GM10847 (cell line): ENCODE results near the gene CEACAM18.

Experiments
- POLR2A ChIP-seq: IDR thresholded peaks from 2 replicates; pipeline ENCODE4 v1.6.1; 2011; ENCODE audit not compliant: insufficient read length; ENCODE audit errors: extremely low read depth

CEACAM18 gene

GRCh38 chr19:51478381-51479234, at the start of gene CEACAM18:
Gene CEACAM18, plus strand, starts transcription at chr19:51478539.
- no peak for TF ChIP-seq POLR2A

GRCh38 chr19:51430221-51430620, 48.1 kb upstream of the CEACAM18 start:
- no peak for TF ChIP-seq POLR2A

DNA sequence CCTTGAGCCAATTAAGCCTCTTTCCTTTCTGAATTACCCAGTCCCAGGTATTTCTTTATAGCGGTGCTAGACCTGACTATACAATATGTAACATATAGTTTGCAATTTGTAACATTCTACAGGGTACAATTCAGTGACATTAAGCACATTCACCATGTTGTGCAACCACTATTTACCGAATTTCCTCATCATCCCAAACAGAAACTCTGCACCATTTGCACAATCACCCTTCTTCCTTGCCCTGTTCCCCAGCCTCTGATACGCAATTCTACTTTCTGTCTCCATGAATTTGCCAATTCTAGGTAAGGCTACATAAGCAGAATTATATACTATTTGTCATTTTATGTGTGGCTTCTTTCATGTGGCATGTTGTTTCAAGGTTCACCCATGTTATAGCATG, 47.2 kb upstream of the CEACAM18 start:
- TF ChIP-seq POLR2A: no peak

- TF ChIP-seq POLR2A: no peak
Measured at GRCh38 chr19:51433043-51433442, 45.3 kb upstream of the CEACAM18 start.

- TF ChIP-seq POLR2A: no peak
Measured at GRCh38 chr19:51434456-51434855, 43.9 kb upstream of the CEACAM18 start.

GRCh38 chr19:51439021-51439465, 39.3 kb upstream of the CEACAM18 start:
- no peak for TF ChIP-seq POLR2A

- no peak for TF ChIP-seq POLR2A
Measured at GRCh38 chr19:51440052-51440451, 38.3 kb upstream of the CEACAM18 start.

DNA sequence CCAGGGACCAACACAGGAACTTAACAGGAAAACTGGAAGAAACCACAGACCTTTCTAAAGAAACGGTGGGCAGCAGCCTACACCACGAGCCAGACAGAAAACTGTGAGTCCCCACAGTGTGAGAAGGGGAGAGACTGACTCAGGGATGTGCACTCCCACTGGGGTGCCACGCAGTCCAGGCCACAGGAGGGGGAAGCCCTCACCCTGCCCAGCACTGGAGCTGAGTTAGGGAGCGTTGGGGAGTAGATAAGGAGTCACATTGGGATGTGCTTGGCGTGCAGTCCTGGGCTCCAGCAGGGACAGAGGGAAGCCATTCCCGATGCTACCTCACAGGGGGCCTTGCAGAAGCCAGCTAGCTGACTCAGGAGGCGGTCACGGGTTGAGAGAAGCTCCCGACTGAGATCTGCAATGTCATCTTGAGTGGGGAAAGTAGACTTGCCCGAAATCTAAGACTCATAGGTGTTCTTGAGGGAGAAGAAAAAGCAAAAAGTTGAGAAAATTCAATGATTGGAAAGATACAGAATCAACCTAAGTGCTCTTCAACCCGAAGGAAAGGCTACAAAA, 37.4 kb upstream of the CEACAM18 start:
- TF ChIP-seq POLR2A: no peak

- TF ChIP-seq POLR2A: no peak
Measured at GRCh38 chr19:51441410-51442390, 36.6 kb upstream of the CEACAM18 start.

- no peak for TF ChIP-seq POLR2A
Measured at GRCh38 chr19:51448011-51448410, 30.3 kb upstream of the CEACAM18 start.

- TF ChIP-seq POLR2A: no peak
Measured at GRCh38 chr19:51448411-51449016, 29.8 kb upstream of the CEACAM18 start.

DNA sequence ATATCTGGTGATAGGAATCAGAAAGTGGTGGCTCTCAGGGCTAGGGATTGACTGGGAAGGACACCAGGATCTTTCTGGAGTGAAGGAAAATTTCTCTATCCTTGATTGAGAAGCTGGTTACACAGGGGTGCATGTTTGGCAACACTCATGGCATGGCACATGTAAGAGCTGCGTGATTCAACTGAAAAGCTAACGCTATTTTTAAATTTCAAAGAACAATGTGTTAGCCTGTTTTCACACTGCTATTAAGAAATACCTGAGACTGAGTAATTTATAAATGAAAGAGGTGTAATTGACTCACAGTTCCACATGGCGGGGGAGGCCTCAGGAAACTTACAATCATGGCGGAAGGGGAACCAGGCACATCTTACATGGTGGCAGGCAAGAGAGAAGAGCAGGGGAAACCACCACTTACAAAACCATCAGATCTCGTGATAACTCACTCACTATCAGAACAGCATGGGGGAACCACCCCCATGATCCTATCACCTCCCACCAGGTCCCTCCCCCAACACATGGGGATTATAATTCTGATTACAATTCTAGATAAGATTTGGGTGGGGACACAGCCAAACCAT, 27.5 kb upstream of the CEACAM18 start:
- TF ChIP-seq POLR2A: no peak

GRCh38 chr19:51456541-51457290, 21.6 kb upstream of the CEACAM18 start:
- no peak for TF ChIP-seq POLR2A

GRCh38 chr19:51457351-51458013, 20.9 kb upstream of the CEACAM18 start:
- no peak for TF ChIP-seq POLR2A
